Vagina (tissue), 2 donors: Measurements from ENCODE around the gene ALG9. TPM values are rescaled to one million over a fixed set of nuclear protein-coding genes. Genes with fewer than 3 reads are reported as not detected.

Source experiments
- DNase-seq, 2 donors: peaks; one replicate each; pipeline ENCODE4 v3.0.0-alpha.2; 2017; ENCODE audit errors: extremely low spot score in 2 of 2
- H3K27ac ChIP-seq: fragments of 200-600 bp; sonication (generic); one replicate; pipeline ENCODE4 v1.5.1; 2019
- H3K27me3 ChIP-seq: fragments of 200-600 bp; sonication (generic); one replicate; pipeline ENCODE4 v1.5.1; 2019
- H3K36me3 ChIP-seq, 2 donors: fragments of 200-600 bp; sonication (generic); one replicate each; pipeline ENCODE4 v1.5.1; 2017 to 2019
- H3K4me1 ChIP-seq: fragments of 200-600 bp; sonication (generic); one replicate; pipeline ENCODE4 v1.5.1; 2019
- H3K4me3 ChIP-seq, 2 donors: fragments of 200-600 bp; sonication (generic); 1 replicate in 1 of 2; 2 replicates in 1 of 2; pipeline ENCODE4 v1.5.1; 2016 to 2019
- H3K9me3 ChIP-seq: fragments of 200-600 bp; sonication (generic); one replicate; pipeline ENCODE4 v1.5.1; 2019
- POLR2A ChIP-seq, 2 donors: fragments of 450-650 bp; IDR thresholded peaks; one replicate each; pipeline ENCODE4 v1.6.1; 2017; ENCODE audit warnings: antibody characterized with exemption in 2 of 2, mild to moderate bottlenecking in 2 of 2, moderate library complexity in 2 of 2
- POLR2AphosphoS5 ChIP-seq, 2 donors: sonication (generic); formaldehyde crosslinking; IDR thresholded peaks; one replicate each; pipeline ENCODE4 v1.9.0; 2017; ENCODE audit warnings: antibody characterized with exemption in 2 of 2, mild to moderate bottlenecking in 2 of 2, low read depth in 1 of 2; ENCODE audit not compliant: insufficient read depth in 1 of 2
- intact Hi-C: fragments of 100-400 bp; cut with DNase I; formaldehyde crosslinking; loops from one replicate; pipeline ENCODE4 v1.15.1; 2023
- total RNA-seq: library from RNA; depleted of rRNA; stranded (reverse); fragments of >200 nt; gene quantifications from one replicate; pipeline ENCODE4 v1.2.3, GENCODE V29; 2016
- TF ChIP-seq, protein P1 (sequence below), 3 experiments: fragments of 450-650 bp in 2 of 3; fragments of 200-600 bp in 1 of 3; sonication (generic) in 1 of 3; IDR thresholded peaks; one replicate each; pipeline ENCODE4 v1.5.1; 2017 to 2019; ENCODE audit warnings: antibody characterized with exemption in 3 of 3, mild to moderate bottlenecking in 2 of 3, moderate library complexity in 2 of 3

The ALG9 gene
- total RNA-seq, 1 donor from 2014 or later, result 31.7 TPM

DNA sequence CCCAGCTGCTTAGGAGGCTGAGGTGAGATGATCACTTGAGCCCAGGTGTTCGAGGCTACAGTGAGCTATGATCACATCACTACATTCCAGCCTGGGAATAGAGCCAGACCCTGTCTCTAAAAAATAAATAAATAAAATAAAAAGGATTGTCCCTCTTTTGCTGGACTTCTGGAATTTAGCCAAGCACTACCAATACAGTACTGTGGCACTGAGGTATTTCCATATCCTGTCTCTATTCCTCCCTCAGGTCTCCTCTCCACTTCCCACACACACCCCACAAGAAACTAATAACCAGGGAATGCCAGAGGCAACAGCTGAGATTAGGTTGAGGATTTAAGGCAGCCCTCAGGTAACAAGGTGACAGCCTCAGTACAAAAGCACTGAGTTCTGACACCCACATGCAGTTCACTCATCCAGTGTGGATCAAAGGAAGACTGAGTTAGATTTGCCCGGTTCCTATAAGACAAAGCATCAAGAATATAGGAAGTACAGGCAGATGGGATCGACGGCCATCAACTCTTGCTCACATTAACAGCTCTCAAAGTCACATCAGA lies 100.7 kb downstream of the ALG9 start:
- DNase-seq, result no peak
- H3K9me3 ChIP-seq, result no peaks in the 10 kb centered on the region
- H3K36me3 ChIP-seq, result no peaks in the 10 kb centered on the region
- no peaks in the 10 kb centered on the region for H3K27me3 ChIP-seq
- H3K27ac ChIP-seq, result no peak overlapping the region
- TF ChIP-seq POLR2A (IDR thresholded peaks at IDR 0.05) (no peak), POLR2AphosphoS5 (IDR thresholded peaks at IDR 0.05; ENCODE audit: insufficient read depth in 1 of 2, low read depth in 1 of 2) (no peak)
- TF ChIP-seq, protein P1, sequence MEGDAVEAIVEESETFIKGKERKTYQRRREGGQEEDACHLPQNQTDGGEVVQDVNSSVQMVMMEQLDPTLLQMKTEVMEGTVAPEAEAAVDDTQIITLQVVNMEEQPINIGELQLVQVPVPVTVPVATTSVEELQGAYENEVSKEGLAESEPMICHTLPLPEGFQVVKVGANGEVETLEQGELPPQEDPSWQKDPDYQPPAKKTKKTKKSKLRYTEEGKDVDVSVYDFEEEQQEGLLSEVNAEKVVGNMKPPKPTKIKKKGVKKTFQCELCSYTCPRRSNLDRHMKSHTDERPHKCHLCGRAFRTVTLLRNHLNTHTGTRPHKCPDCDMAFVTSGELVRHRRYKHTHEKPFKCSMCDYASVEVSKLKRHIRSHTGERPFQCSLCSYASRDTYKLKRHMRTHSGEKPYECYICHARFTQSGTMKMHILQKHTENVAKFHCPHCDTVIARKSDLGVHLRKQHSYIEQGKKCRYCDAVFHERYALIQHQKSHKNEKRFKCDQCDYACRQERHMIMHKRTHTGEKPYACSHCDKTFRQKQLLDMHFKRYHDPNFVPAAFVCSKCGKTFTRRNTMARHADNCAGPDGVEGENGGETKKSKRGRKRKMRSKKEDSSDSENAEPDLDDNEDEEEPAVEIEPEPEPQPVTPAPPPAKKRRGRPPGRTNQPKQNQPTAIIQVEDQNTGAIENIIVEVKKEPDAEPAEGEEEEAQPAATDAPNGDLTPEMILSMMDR (IDR thresholded peaks at IDR 0.05), result no peak
- peaks cover 11% of the 10 kb centered on the region for H3K4me1 ChIP-seq
- intact Hi-C loops, result no loop called here
- no peak overlapping the region for H3K4me3 ChIP-seq

GRCh38 chr11:111766834-111767142 lies 104.6 kb downstream of the ALG9 start:
- H3K4me3 ChIP-seq, result peak overlapping the region; percentile 73 to 96
- intact Hi-C loops, result loop anchor here (2.0 to 5.0 kb wide), 2 partner anchors 34 to 164 kb away; partner anchors contain the start of gene SIK2
- TF ChIP-seq, protein P1 (IDR thresholded peaks at IDR 0.05), result no peak
- TF ChIP-seq POLR2A (IDR thresholded peaks at IDR 0.05) (peak in 1 of 2 donors; percentile 1), POLR2AphosphoS5 (IDR thresholded peaks at IDR 0.05; ENCODE audit: insufficient read depth in 1 of 2, low read depth in 1 of 2) (no peak)

GRCh38 chr11:111765984-111766833 lies 105.2 kb downstream of the ALG9 start, which contains the start of gene PPP2R1B:
Gene PPP2R1B, minus strand, starts transcription at chr11:111766389. Its CDS starts 28 bp downstream, at chr11:111766361.
- Histone ChIP-seq H3K4me3 (peak within 1 kb of the TSS; percentile 73 to 96), H3K27me3 (no peaks in the 10 kb centered on the region), H3K9me3 (no peaks in the 10 kb centered on the region), H3K27ac (peak within 1 kb of the TSS; percentile 93), H3K36me3 (peaks cover 0 to 8% of the 10 kb centered on the region in 2 donors), H3K4me1 (peaks cover 26% of the 10 kb centered on the region)
- intact Hi-C loops, result loop anchor here (2.0 to 5.0 kb wide), 2 partner anchors 34 to 163 kb away; partner anchors contain the start of gene SIK2
- peak; percentile 36 to 83 for TF ChIP-seq POLR2AphosphoS5 (IDR thresholded peaks at IDR 0.05; ENCODE audit: insufficient read depth in 1 of 2, low read depth in 1 of 2)
- TF ChIP-seq POLR2A (IDR thresholded peaks at IDR 0.05), result peak in 1 of 2 donors; percentile 26
- TF ChIP-seq, protein P1 (IDR thresholded peaks at IDR 0.05), result no peak
- DNase-seq, result peak in 1 of 2 donors; percentile 94

More at GRCh38 chr11:111766834-111767142, 104.6 kb downstream of the ALG9 start:
- H3K4me1 ChIP-seq, result peaks cover 26% of the 10 kb centered on the region
- peak overlapping the region; percentile 93 for H3K27ac ChIP-seq
- no peak for DNase-seq
- H3K27me3 ChIP-seq, result no peaks in the 10 kb centered on the region
- peaks cover 0 to 8% of the 10 kb centered on the region in 2 donors for H3K36me3 ChIP-seq
- no peaks in the 10 kb centered on the region for H3K9me3 ChIP-seq

DNA sequence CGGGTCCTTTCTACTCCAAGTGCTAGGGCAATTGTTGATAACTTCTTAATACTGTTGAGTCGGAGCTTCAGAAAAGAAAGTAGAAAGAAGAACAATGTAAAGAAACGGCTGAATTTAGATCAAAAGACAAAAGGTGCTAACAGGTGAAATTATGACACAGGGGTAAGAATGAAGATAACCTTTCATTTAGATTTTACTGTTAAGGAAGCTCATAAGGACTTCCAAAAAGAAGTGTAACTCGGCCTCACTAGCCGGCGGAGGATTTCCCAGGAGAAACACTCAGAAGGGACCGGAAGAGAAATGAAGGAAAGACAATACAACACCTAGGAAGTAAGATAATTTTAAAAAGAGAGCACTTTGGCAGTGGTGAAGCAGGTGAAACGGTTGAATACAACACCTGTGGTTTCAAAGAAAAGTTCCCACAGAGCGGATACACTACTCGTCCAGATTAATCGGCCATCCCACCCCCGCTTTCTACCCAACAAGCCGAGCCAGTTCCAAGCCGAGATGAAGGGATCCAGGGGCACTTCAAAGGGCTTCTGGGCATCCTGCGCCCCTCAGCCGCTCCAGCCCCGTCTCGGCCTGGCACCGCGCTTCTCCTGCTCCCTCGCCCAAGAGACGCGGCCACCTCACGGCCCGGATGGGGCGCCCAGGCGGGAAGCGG lies 105.9 kb downstream of the ALG9 start:
- H3K9me3 ChIP-seq, result no peaks in the 10 kb centered on the region
- H3K27ac ChIP-seq, result peak overlapping the region; percentile 93
- intact Hi-C loops, result loop anchor here (5.0 kb wide), 1 partner anchor 33 kb away; no protein-coding TSS in a partner anchor
- H3K36me3 ChIP-seq, result peaks cover 0 to 14% of the 10 kb centered on the region in 2 donors
- TF ChIP-seq POLR2A (IDR thresholded peaks at IDR 0.05), result no peak
- TF ChIP-seq, protein P1 (IDR thresholded peaks at IDR 0.05), result no peak
- no peak for TF ChIP-seq POLR2AphosphoS5 (IDR thresholded peaks at IDR 0.05; ENCODE audit: insufficient read depth in 1 of 2, low read depth in 1 of 2)
- H3K4me3 ChIP-seq, result peak overlapping the region; percentile 73 to 96
- H3K4me1 ChIP-seq, result peaks cover 26% of the 10 kb centered on the region
- no peaks in the 10 kb centered on the region for H3K27me3 ChIP-seq
- no peak for DNase-seq
